ENCODE data around the gene PSMG4.

PSMG4 gene

DNA sequence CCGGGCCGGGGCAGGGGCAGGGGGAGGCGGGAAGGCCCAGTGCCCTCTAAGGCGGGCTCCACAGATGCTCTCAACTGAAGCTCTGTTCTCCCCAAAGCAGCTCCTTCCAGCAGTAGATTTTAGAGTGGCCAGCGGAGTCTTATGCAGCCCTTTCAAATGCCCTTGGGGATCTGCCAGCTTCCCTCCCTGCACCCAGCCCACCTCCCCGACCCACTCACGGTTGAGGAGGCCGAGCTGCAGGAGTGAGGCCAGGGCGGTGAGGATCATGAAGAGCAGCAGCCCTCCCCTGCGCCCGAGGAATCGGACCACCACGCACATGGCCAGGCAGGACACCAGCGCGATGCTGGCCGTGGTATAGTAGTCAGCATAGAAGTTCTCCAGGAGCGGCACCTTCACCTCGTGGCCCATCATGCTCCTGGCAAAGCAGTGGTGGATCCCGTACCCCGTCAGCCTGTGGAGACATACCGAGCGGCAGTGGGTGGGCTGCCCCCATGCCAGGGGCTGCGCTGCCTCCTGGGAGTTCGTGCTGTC is 28.0 kb downstream of the PSMG4 start:
- Mint-ChIP-seq H3K4me3 (no peak overlapping the region), H3K36me3 (ENCODE audit: low read depth) (peaks cover 28% of the 10 kb centered on the region), H3K4me1 (peaks cover 21% of the 10 kb centered on the region), H3K27me3 (ENCODE audit: low read depth) (no peaks in the 10 kb centered on the region), H3K9me3 (no peaks in the 10 kb centered on the region), H3K27ac (no peak overlapping the region)
- TF ChIP-seq, protein P1, sequence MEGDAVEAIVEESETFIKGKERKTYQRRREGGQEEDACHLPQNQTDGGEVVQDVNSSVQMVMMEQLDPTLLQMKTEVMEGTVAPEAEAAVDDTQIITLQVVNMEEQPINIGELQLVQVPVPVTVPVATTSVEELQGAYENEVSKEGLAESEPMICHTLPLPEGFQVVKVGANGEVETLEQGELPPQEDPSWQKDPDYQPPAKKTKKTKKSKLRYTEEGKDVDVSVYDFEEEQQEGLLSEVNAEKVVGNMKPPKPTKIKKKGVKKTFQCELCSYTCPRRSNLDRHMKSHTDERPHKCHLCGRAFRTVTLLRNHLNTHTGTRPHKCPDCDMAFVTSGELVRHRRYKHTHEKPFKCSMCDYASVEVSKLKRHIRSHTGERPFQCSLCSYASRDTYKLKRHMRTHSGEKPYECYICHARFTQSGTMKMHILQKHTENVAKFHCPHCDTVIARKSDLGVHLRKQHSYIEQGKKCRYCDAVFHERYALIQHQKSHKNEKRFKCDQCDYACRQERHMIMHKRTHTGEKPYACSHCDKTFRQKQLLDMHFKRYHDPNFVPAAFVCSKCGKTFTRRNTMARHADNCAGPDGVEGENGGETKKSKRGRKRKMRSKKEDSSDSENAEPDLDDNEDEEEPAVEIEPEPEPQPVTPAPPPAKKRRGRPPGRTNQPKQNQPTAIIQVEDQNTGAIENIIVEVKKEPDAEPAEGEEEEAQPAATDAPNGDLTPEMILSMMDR (IDR thresholded peaks at IDR 0.05; ENCODE audit: unreplicated experiment in 3 of 3), result no peak

DNA sequence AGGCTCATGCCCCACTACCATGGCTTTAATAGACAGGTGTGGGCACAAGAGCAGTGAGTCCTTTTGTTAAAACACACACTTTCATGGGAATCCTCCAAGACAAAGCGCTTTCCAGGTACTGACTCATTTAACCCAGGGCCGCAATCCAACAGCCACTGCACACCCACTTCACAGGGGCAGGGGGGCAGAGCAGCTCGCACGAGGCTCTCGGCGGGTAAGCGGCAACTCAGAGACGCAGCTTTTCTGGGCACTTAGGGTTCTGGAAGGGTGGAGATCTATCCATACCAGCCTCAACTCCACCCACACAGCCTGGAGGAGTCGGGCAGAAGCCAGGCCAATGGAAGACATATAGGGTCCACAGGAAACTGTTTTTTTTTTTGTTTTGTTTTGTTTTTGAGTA is 28.6 kb downstream of the PSMG4 start:
- Mint-ChIP-seq H3K4me1 (peaks cover 15% of the 10 kb centered on the region), H3K9me3 (no peaks in the 10 kb centered on the region), H3K27ac (no peak overlapping the region), H3K36me3 (ENCODE audit: low read depth) (peaks cover 28% of the 10 kb centered on the region), H3K4me3 (no peak overlapping the region), H3K27me3 (ENCODE audit: low read depth) (no peaks in the 10 kb centered on the region)
- TF ChIP-seq, protein P1 (IDR thresholded peaks at IDR 0.05; ENCODE audit: unreplicated experiment in 3 of 3), result no peak

DNA sequence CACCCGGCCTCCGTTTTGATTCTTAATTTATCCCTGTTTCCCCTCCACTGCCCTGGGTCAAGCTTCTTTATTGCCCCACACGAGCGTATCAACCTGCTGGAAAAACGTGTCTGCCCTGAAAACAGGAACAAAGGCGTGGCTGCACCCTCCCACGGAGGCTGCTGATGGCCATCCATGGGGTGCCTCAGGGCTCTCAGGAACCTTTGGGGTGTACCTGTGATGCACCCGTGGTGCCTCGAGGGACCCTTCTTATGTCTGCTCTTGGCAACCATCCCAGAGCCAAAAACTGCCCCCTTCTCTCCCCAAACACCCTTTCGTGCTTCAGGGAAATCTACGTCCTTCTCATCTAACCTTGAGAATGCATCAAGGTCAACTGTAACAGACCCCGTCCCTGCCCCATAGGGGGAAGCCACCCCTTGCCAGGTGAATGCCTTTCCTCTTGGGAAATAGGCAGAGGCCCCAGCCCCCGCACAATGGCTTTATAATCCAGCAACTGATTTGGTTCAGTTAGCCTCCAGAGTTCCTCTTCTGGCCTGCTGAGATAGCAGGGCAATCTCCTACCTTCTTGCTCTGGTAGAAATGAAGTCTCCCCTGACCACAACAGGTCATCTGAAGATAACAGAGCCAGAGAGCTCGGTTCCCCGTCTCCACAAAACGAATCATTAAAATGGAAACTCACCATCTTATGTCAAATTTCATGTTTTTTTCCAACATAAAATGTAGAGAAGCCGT is 29.4 kb downstream of the PSMG4 start:
- TF ChIP-seq, protein P1 (IDR thresholded peaks at IDR 0.05; ENCODE audit: unreplicated experiment in 3 of 3), result no peak
- Mint-ChIP-seq H3K27me3 (ENCODE audit: low read depth) (no peaks in the 10 kb centered on the region), H3K4me1 (peaks cover 14% of the 10 kb centered on the region), H3K9me3 (no peaks in the 10 kb centered on the region), H3K4me3 (no peak overlapping the region), H3K27ac (no peak overlapping the region), H3K36me3 (ENCODE audit: low read depth) (peaks cover 28% of the 10 kb centered on the region)

DNA sequence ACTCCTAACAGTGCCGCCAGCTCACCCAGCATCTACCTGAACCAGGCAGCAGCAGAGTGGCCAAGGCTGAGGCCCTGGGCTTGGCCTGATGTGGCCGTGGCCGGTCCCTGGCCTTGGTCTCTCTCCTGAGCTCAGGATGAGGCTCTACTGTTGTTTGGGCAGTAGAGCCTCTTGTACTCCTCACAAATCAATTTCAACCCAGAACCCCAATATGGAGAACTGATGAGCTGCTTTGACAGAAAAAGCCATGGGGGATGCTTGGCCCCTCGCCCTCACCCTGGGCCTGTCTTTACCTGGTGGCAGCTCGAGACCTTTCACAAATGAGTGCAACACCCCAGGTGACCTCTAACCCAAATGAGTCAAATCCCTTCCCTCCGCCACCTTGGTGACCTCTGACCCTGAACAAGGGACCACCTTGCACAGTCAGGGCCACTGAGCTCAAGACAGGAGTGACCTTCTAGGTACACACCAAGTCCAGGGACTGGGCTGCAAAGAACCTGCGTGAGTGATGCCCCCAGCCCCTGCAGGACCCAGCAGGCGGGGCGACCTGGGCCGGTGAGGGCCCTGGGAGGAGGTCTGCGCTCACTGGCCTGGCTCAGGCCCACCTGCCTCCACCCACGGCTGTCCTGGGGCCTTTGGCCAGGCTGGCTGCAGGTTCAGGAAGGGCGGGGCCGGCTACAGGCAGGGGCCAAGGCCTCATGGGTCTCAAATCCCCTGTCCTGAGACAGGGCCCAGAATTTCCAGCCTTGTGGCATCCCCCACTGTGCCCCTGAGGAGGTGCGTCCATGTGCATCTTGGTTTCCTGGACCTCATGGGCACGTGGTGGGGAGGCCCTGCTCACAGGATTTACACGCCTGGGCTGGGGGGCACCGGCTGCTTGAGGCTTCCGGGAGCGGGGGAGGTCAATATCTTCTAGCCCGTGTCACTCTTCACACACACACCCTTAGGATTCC is 30.2 kb downstream of the PSMG4 start:
- no peak overlapping the region for H3K27ac Mint-ChIP-seq
- TF ChIP-seq, protein P1 (IDR thresholded peaks at IDR 0.05; ENCODE audit: unreplicated experiment in 3 of 3), result no peak
- no peak overlapping the region for H3K4me3 Mint-ChIP-seq
- peaks cover 15% of the 10 kb centered on the region for H3K4me1 Mint-ChIP-seq
- H3K36me3 Mint-ChIP-seq (ENCODE audit: low read depth), result peaks cover 22% of the 10 kb centered on the region
- H3K9me3 Mint-ChIP-seq, result no peaks in the 10 kb centered on the region
- H3K27me3 Mint-ChIP-seq (ENCODE audit: low read depth), result no peaks in the 10 kb centered on the region

DNA sequence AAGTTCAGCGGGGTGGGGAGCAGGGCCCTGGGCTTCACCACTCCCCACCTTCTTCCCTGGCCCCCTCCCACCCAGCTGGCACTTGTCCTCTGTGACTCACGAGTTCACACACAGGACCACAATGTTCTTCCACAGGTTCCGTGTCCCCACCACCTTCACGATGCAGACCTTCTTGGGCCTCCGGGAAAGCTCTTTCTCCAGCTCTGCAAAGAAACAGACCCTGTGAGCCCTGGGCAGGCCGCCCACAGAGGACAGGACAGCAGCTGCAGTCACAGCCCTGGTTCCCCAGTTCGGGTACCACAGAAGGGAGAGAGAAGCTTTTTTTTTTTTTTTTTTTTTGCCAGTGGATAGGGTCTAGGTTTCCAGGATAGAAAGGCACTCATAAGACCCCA is 30.9 kb downstream of the PSMG4 start:
- Mint-ChIP-seq H3K4me3 (no peak overlapping the region), H3K4me1 (peaks cover 16% of the 10 kb centered on the region), H3K27me3 (ENCODE audit: low read depth) (no peaks in the 10 kb centered on the region), H3K36me3 (ENCODE audit: low read depth) (peaks cover 22% of the 10 kb centered on the region), H3K27ac (no peak overlapping the region), H3K9me3 (no peaks in the 10 kb centered on the region)
- TF ChIP-seq, protein P1 (IDR thresholded peaks at IDR 0.05; ENCODE audit: unreplicated experiment in 3 of 3), result no peak
